GM18873 (cell line): ENCODE data around the gene ZNF691.

Source experiments
- ATAC-seq: cut with Tn5 transposase; IDR thresholded peaks from one replicate; pipeline ENCODE4 v1.9.1; 2021; ENCODE audit warnings: mild to moderate bottlenecking, moderate library complexity, moderate number of reproducible peaks; ENCODE audit not compliant: unreplicated experiment, low FRiP score

Gene ZNF691

DNA sequence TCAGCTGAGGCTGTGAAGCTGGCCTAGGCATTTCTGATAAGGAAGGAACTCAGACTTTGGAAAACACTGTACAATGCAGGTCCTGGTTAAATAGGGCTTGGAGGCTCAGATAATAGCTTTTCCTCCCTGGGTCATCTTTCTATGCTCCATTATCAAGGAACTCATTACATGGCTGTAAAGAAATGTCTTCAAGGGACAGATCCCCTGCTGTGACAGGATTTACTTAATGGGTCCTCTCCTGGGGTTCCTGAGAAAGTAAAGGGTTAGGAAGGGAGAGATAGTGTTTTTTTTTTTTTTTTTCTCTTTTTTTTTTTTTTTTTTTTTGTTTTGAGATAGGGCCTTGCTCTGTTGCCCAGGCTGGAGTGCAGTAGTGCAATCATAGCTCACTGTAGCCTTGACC, 15.1 kb upstream of the ZNF691 start:
- no peak for ATAC-seq

DNA sequence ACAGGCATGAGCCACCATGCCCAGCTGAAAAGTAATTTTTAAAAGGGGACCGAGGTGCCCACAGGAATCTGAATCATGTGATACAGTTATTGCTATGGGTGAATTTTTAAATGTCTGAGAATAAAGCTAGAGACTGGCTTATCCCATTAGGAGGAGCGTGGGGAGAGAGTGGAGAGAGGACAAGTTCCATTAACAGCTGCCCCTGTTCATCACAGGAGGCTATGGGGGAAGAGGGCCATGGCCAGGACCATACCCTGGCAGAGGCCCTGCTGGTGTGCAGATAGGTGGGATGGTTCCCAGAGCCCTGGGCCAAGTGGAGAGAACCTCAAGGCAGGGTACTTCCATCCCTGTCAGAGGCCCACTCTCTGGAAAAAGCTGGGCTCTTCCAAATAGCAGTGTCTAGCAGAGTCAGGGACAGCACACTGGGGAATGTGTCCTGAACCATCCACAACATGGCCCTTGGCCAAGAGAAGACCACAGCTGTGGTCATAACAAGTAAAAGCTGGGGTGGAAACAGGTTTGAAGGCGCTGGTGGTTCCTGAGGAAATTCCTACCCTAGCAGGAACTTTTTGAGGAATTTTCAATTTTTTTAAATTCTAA, 13.7 kb upstream of the ZNF691 start:
- no peak for ATAC-seq

DNA sequence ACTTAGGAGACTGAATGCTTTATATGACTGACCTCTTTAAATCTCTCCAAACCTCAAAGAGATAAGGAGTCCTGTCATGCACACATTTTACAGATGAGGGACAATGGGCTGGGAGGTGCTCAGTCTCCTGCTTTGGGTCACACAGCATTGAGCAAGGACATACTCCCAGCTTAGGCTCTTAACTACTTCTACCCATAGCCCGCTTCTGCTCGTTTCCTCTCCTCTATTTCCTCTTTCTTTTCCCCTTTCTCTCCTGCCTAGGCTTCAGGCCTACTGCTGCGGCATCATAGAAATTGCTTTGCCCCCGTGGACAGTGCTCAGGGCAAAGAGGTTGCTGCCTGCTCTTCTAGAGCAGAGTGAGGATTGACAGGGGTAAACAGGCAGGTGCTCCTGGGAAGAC, 12.4 kb upstream of the ZNF691 start:
- no peak for ATAC-seq

DNA sequence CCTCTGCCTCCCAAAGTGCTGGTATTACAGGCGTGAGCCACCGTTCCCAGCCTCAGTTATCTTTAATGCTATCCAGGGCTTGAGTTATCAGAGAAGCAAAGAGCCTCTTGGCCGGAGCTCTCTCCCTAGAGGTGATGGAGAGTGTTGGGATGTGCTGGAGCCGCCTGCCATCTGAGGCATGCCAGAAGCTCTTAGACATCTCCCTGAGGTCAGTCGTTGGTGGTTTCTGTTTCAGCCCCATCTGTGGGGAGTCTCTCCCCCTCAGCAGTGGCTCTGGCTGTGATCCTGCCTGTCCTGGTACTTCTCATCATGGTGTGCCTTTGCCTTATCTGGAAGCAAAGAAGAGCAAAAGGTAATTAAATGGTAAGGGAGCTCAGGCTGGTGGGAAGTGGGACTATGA, 11.6 kb upstream of the ZNF691 start:
- no peak for ATAC-seq

DNA sequence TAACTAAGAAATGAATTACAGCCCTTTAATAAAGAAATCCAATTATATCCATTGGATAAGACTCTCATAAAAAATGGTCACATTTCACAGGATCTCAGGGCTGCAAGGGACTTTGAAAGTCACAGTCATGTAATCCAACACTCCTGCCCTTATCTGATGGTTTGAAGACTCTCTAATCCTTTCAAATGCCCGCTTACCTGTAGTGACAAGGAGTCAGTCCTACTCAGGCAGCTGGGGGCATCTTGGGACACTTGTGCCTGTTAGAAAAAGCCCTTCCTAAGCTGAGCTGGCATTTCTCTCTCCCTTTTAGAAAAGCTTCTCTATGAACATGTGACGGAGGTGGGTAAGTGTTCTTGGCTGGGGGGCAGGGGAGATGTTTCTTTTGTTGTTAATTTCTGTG, 11.0 kb upstream of the ZNF691 start:
- ATAC-seq: no peak

DNA sequence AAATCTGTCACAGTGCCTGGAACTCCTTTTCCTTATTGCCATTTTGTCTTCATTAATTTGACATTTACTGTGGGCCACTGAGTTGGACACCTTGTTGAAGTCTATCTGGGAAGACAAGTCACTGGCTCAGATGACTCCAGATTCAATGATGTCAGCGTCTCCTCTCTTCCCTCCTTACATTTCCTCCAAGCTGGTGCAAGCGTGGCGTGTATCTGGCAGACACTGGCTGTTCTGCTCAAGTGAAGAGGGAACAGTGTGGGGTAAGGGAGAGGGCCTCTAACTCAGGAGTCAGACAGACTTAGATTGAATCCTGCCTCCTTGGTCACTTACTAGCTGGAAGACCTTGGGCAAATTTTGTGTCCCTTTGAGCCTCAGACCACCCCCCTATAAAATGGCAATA, 8.7 kb upstream of the ZNF691 start:
- no peak for ATAC-seq

DNA sequence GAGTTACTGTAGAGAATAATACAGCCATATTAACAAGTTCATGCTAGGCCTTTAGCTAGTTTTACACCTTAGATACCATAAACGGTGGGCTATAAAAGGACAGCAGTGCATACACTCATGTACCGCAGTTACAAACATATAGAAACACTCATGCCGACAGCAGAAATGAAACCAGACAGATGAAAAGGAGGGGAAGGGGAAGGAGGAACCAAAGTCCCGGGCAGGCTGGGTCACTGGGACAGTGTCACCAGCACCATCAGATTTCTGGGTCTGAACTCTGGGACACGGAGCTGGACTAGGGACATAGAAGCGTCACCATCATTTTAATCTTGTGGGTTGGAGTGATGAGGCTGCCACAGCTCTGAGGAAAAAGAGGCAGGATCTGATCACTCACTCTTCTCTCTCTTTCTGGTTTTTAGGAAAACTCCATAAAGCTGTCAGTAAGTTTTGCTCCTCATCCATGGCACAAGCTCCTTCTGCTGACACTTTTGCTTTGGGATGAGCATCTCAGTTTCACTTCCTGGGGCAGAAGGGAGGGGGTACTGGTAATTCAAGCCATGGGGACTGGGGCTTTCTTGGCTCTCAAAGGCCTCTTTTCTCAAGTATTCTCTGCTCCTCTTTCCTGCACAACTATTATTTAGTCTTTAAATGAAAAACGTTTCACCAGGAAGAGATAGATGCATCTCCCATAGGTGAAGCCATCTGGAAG, 7.8 kb upstream of the ZNF691 start:
- ATAC-seq: no peak

DNA sequence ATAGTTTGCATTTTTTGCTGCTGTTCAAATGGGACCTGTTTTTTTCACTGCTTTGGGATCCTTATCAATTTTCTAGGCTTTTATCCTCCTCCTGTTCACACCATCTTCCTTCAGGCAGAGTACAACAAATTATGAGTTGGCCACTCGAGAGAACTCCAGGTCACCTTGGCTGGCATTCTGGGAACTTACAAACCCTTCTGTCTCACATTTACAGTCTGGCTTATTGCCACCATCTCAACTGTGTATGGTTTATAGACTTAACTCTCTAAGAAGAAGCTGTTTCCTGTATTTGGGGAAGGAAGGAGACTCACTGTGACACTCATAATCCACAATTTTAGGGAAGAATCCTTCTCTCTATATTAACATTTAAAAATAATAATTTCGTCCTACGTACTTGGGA, 5.4 kb upstream of the ZNF691 start:
- ATAC-seq: no peak

DNA sequence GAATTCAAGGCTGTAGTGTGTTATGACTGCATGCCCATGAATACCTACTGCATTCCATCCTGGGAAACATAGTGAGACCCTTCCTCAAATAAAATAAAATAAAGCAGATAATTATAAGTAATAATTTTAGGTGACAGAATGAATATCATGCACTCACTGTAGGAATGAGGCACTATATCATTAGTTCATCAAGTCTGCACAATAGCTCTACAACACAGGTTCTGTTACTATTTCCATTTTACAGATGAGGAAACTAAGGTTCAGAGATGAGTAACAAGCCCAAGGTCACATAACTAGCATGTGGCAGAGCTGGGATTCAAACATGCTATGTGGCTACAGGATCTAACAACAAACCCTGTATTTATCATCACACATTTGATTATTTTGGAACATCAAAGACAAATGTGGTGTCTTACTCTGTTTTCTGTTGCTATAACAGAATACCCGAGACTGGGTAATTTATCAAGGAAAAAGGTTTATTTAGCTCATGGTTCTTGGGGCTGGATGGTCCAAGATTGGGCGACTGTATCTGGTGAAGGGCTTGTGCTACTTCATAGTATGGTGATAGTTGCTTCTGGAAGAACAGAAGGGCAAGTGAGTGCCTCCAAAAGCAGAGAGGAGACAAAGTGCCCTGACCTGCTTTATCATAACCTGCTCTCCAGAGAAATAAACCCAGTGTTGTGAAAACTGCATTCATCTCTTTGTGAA, 4.8 kb upstream of the ZNF691 start:
- no peak for ATAC-seq

DNA sequence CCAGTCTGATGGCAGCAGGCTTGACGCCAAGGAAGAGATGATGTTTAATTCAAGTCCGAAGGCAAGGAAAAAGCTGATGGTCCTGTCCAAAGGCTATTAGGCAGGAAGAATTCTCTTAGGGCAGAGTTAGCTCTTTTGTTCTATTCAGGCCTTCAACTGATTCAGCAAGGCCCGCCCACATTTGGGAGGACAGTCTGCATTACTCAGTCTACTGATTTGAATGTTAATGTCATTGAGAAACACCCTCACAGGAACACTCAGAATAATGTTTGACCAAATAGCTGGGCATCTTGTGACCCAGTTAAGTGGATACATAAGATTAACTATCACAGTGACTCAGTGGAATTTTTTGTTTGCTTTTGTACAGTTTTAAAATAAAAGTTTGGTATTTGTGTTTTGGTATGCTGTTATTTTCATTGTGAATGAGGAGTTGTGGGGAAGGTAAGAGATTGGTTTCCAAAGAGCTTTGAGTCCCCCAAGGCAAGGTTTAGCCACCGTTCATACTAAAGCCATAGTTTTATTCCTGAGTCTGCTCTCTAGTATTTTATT, 1.7 kb upstream of the ZNF691 start:
- ATAC-seq: no peak

DNA sequence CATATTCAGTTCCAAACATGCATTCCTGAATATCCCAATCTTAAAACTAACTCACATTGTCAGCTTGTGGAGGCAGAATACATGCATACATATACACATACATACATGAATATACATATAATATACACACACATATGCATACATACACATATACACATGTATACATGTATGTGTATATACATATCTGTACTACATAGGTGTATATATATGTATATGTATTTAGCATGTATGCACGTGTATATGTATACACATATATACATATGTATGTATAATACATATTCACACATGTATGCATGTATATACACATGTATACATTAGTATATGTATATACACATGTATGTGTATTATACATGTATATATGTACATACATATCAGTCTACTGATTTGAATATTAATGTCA, 1.2 kb upstream of the ZNF691 start:
- no peak for ATAC-seq

DNA sequence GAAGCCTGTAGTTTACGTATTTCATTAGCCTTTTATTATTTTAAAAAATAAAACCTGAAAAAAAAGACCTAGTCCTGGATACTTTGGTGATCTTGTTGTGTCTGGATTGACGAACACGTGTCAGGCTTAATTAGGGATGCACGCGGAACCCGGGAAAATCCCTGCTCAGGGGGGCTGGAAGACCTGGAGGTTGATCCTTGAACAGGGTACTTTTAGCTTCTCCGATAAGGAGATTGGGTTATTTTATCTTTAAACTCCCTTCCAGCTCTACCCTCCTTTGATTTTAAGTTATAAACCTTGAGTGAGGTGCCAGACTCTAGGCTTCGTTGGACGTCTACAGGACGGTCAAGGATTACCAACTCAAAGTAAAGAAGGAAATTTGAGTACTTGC, 552 bp upstream of the ZNF691 start:
- no peak for ATAC-seq

DNA sequence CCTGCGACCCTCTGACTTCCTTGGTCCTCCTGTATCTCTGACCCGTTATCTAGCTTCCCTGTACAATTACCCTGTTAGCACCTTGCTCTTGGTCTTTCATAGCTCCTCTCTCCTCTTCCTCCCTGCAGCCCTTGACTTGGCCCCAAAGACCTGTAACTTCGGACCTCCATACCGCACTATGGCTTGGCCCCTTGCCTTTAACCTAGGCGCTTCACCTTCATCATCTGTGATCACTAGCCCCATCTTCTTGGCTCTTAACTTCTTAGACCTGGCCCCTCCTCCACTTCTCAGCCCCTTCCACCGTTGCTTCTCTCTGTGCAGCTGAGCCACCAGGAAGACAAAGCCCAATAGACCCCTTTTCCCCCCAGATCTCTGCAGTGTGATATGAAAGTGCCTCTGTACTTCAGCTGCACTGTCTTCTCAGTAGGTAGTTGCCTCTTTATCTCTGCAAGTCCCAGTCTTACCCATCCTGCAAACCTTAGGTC, 740 bp downstream of the ZNF691 start:
- ATAC-seq: no peak

DNA sequence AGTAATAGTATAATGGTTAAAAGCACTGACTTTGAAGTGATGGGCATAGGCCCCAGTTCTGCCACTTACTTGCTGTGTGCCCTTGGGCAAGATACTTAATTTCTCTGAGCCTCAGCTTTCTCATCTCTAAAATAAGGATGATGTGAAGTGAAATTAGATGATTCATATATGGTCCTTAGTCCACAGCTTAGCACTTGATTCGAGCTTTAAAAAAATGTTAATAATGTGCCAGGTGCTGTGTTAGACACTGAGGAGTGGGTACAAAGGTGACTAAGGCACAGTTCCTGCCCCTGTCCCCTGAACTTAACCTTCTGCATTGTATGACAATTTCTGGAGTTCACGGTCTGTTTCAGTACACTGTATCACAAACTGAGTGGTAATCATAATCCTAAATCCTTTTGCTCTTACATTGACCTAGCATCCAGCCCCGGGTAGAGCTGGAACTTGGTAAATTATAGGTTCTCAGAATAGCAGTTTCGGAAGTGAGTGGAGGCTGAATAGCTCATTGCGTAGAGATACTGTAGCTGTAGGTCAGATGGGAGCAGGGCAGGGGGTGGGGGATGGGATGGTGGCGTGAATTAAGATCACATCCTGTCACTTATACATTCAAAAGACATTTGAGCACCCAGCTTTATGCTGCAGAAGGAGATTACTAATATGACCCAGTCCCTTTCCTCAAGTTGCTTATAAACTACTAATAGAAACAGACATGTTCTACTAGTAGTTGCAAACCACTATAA, 1.5 kb downstream of the ZNF691 start:
- no peak for ATAC-seq

DNA sequence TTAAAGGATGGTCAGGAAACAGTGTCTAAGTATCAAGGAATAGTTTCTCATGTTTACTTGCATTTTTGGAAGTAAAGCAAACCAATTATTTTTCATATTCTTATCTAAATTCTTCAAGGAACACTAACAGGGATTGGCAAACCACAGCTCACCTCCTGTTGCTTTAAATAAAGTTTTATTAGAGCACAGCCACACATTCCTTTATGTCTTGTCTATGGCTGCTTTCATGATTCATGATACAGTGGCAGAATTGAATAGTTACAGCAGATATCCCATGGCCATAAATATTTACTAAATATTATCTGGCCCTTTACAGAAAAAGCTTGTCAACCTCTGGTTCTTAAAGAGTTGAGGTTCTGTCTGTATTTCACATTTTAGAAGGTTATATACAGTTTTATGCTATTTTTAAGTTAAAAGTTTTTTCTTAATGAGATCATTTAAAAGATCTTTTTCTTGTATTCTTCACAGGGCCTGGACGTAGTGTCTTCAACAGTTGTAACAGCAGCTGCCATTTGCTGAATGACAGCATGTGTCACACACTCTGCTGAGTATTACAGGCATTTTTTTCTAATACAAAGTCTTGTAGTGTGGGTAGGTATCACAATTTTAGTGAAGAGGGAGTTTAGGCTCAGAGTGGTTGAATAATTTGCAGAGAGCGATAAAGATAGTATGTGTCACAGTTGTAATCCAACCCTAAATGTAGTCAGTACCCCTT, 2.6 kb downstream of the ZNF691 start:
- ATAC-seq: no peak

DNA sequence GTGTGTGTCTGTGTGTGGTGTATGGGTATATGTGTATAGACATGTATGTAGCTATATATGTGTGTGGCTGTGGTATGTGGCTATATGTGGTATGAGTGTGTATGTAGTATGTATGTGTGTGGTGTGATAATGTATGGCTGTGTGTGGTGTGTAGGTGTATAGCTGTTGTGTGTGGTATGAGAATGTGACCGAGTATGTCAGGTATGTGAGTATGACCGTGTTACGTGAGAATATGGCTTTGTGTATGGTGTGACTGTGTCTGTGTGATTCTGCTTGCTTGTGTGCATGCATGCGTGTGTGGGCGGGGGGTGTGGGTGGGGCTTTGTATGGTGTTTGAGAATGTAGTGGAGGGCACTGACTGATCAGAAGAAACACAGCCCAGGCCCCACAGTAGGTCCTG, 3.5 kb downstream of the ZNF691 start:
- ATAC-seq: no peak

DNA sequence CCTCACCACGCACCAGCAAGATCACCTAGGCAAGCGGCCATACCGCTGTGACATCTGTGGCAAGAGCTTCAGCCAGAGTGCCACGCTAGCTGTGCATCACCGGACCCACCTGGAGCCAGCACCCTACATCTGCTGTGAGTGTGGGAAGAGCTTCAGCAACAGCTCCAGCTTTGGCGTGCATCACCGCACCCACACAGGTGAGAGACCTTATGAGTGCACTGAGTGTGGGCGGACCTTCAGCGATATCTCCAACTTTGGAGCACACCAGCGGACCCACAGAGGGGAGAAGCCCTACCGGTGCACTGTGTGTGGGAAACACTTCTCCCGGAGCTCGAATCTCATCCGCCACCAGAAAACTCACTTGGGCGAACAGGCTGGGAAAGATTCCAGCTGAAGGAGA, 5.0 kb downstream of the ZNF691 start:
- no peak for ATAC-seq

DNA sequence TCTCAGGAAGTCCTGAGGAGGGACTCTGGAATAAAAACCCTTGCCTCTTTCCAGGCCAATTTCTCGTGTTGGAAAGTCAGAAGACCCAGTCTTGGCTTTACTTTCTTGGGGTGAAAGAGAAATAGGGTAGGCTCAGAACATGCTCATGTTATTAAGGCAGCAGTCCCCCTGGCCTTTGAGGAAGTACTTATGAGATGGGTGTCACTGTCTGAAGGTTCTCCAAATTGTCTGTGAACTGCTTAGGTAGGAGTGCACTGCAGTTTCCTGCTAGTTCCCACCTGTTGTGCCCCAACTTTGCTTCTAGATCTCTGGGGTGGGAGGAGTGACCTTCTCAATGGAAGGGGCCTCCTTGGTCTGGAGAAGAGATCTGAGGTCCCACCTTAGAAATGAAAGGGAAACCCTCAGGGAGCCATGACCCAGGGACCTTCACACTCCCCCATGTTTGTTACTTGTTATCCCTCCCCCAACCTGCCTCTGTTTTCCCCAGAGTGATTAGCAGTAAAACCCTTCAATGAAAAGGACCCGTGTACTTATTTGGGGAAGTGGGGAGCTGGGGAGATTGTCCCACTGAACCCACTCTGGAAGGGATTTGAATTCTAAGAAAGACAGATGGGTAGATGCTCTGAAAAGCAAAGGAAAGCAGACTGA, 5.7 kb downstream of the ZNF691 start:
- no peak for ATAC-seq

DNA sequence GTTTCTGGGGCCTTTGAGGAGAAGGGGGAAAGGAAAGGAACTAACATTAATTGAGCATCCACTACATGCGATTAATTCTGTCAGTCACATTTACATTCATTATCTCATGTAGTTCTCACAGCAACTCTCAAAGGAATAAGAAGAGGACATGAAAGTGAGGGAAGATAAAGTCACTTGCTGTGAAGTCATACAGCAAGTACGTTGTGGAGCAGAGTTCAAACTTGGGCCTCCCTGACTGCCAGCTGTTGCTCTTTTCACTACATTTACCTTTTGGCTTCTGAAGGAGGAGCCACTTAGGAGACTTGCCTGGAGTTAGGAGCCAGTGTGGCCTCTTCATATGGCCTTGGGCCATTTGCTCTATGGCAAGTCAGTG, 6.2 kb downstream of the ZNF691 start:
- no peak for ATAC-seq
